CD14-positive monocyte (primary cell): ENCODE data around the gene PIM3. TPM values are rescaled to one million over a fixed set of nuclear protein-coding genes. Genes with fewer than 3 reads are reported as not detected.

Source experiments
- DNase-seq, 3 donors: peaks; one replicate each; pipeline ENCODE4 v3.0.0-alpha.2; 2011 to 2022
- H2AFZ ChIP-seq: 2 replicates; pipeline ENCODE4 v1.6.0; 2012; ENCODE audit warnings: mild to moderate bottlenecking, low read depth, low read length, inconsistent platforms; ENCODE audit not compliant: insufficient read depth, poor library complexity, severe bottlenecking
- H3K27ac ChIP-seq, 2 donors: 1 replicate in 1 of 2; 2 replicates in 1 of 2; pipeline ENCODE4 v1.5.1; 2012 to 2013; ENCODE audit warnings: low read length in 2 of 2, control low read depth in 1 of 2, inconsistent platforms in 1 of 2, low read depth in 1 of 2, mild to moderate bottlenecking in 1 of 2
- H3K27me3 ChIP-seq, 2 donors: one replicate each; pipeline versions ENCODE4 v1.6.0 to v1.6.1; 2011 to 2013; ENCODE audit warnings: low read length in 2 of 2; ENCODE audit not compliant: control insufficient read depth in 2 of 2, insufficient read depth in 2 of 2
- H3K36me3 ChIP-seq, 2 donors: replicated peaks in 1 of 2; 1 replicate in 1 of 2; 2 replicates in 1 of 2; pipeline versions ENCODE4 v1.5.1 to v1.6.1; 2012 to 2013; ENCODE audit warnings: low read length in 2 of 2, control low read depth in 1 of 2, inconsistent platforms in 1 of 2, mild to moderate bottlenecking in 1 of 2; ENCODE audit not compliant: insufficient read depth in 2 of 2, control insufficient read depth in 1 of 2
- H3K4me1 ChIP-seq, 2 donors: 1 replicate in 1 of 2; 2 replicates in 1 of 2; pipeline versions ENCODE4 v1.5.1 to v1.6.1; 2012 to 2013; ENCODE audit warnings: low read length in 2 of 2, control low read depth in 1 of 2, inconsistent platforms in 1 of 2, mild to moderate bottlenecking in 1 of 2, moderate library complexity in 1 of 2; ENCODE audit not compliant: insufficient read depth in 2 of 2, control insufficient read depth in 1 of 2
- H3K4me2 ChIP-seq: replicated peaks from 2 replicates; pipeline ENCODE3; 2012; ENCODE audit warnings: low read length, moderate library complexity, mild to moderate bottlenecking; ENCODE audit not compliant: poor library complexity, severe bottlenecking; ENCODE audit errors: extremely low read depth
- H3K4me3 ChIP-seq, 3 experiments: fragments of 200-600 bp in 1 of 3; sonication (generic) in 1 of 3; replicated peaks in 1 of 3; 1 replicate in 2 of 3; 2 replicates in 1 of 3; pipeline ENCODE4 v1.5.1; 2011 to 2013; ENCODE audit warnings: low read length in 3 of 3, mild to moderate bottlenecking in 3 of 3, control low read depth in 2 of 3, low read depth in 2 of 3, inconsistent platforms in 1 of 3, moderate library complexity in 1 of 3
- H3K79me2 ChIP-seq: 2 replicates; pipeline ENCODE4 v1.6.0; 2012; ENCODE audit warnings: mild to moderate bottlenecking, control low read depth, inconsistent platforms, low read length, moderate library complexity; ENCODE audit not compliant: insufficient read depth
- H3K9ac ChIP-seq: 2 replicates; pipeline ENCODE4 v1.6.0; 2017; ENCODE audit warnings: low read length, mild to moderate bottlenecking; ENCODE audit not compliant: insufficient read depth, poor library complexity, severe bottlenecking
- H3K9me3 ChIP-seq, 2 donors: replicated peaks in 1 of 2; 1 replicate in 1 of 2; 2 replicates in 1 of 2; pipeline versions ENCODE4 v1.5.1 to v1.6.1; 2012 to 2013; ENCODE audit warnings: low read length in 2 of 2, control low read depth in 1 of 2; ENCODE audit not compliant: control insufficient read depth in 1 of 2, insufficient read depth in 1 of 2
- H4K20me1 ChIP-seq: 2 replicates; pipeline ENCODE4 v1.6.0; 2012; ENCODE audit warnings: mild to moderate bottlenecking, low read length, control low read depth, moderate library complexity; ENCODE audit not compliant: insufficient read depth
- H3K27ac Mint-ChIP-seq, 7 donors: one replicate each; pipeline ENCODE4 v1.8.0; 2020; ENCODE audit warnings: mild to moderate bottlenecking in 7 of 7, mixed read lengths in 7 of 7, moderate library complexity in 6 of 7, inconsistent platforms in 2 of 7
- H3K27me3 Mint-ChIP-seq, 3 donors: one replicate each; pipeline ENCODE4 v1.8.0; 2021 to 2022; ENCODE audit warnings: low read depth in 3 of 3, mild to moderate bottlenecking in 3 of 3, mixed read lengths in 3 of 3, moderate library complexity in 3 of 3, inconsistent platforms in 1 of 3
- H3K36me3 Mint-ChIP-seq, 2 donors: one replicate each; pipeline ENCODE4 v1.8.0; 2020; ENCODE audit warnings: mixed read lengths in 2 of 2, inconsistent platforms in 1 of 2, mild to moderate bottlenecking in 1 of 2
- H3K4me1 Mint-ChIP-seq: one replicate; pipeline ENCODE4 v1.8.0; 2020; ENCODE audit warnings: mild to moderate bottlenecking, mixed read lengths
- H3K4me3 Mint-ChIP-seq, 2 donors: one replicate each; pipeline ENCODE4 v1.8.0; 2020; ENCODE audit warnings: mild to moderate bottlenecking in 2 of 2, mixed read lengths in 2 of 2, moderate library complexity in 1 of 2
- H3K9me3 Mint-ChIP-seq, 7 donors: one replicate each; pipeline ENCODE4 v1.8.0; 2020 to 2022; ENCODE audit warnings: mixed read lengths in 7 of 7, mild to moderate bottlenecking in 6 of 7, moderate library complexity in 6 of 7, inconsistent platforms in 2 of 7
- CTCF ChIP-seq: fragments of 200-600 bp; IDR thresholded peaks from one replicate; pipeline ENCODE4 v1.8.0; 2022; ENCODE audit warnings: antibody characterized with exemption, mild to moderate bottlenecking
- WGBS: methylation state at CpG from one replicate; pipeline ENCODE4 v1.1.5; 2013; ENCODE audit warnings: missing lambda C conversion rate; ENCODE audit not compliant: insufficient coverage; 5-methylcytosine and 5-hydroxymethylcytosine counted together
- intact Hi-C, 2 donors: fragments of 100-400 bp; cut with micrococcal nuclease; formaldehyde crosslinking; loops; one replicate each; pipeline versions ENCODE4 v1.15.0 to v1.15.1; 2023
- polyA plus RNA-seq, 3 donors: library from polyadenylated mRNA; depleted of rRNA in 1 of 3; unstranded in 2 of 3; stranded (reverse) in 1 of 3; fragments of 300-500 nt in 2 of 3; fragments of >200 nt in 1 of 3; fragmentation: Illumina TruSeq in 2 of 3; gene quantifications; 1 replicate in 2 of 3; 2 replicates in 1 of 3; pipeline ENCODE4 v1.2.3, GENCODE V29; 2012 to 2021

PIM3 gene
- polyA plus RNA-seq, 3 donors, result 38.8 to 135 (median 40.4) TPM

GRCh38 chr22:49935561-49935960, 25.0 kb upstream of the PIM3 start:
- no CpG with 5 or more reads among the region's 16 CpGs for WGBS

More at GRCh38 chr22:49935561-49935960, 25.0 kb upstream of the PIM3 start:
- Histone ChIP-seq H4K20me1 (peaks cover 3% of the 10 kb centered on the region), H3K9me3 (no peaks in the 10 kb centered on the region), H3K79me2 (peaks cover 6% of the 10 kb centered on the region), H3K27ac (peak overlapping the region; percentile 92 to 99), H3K9ac (no peak overlapping the region), H2AFZ (no peak overlapping the region), H3K4me2 (peak overlapping the region; percentile 78), H3K27me3 (no peaks in the 10 kb centered on the region), H3K4me3 (no peak overlapping the region), H3K4me1 (peaks cover 46 to 50% of the 10 kb centered on the region in 2 donors), H3K36me3 (no peaks in the 10 kb centered on the region)
- H3K27me3 Mint-ChIP-seq, result peaks cover 0 to 6% (median 5%) of the 10 kb centered on the region in 3 donors
- DNase-seq, result peak; percentile 34 to 59 (median 42)
- intact Hi-C loops, result loop anchor here (2.0 to 10.0 kb wide), 2 partner anchors 35 to 599 kb away; partner anchors contain the start of gene TYMP (in 1 of the 2)
- peaks cover 35% of the 10 kb centered on the region for H3K4me1 Mint-ChIP-seq
- peak overlapping the region in 1 of 2 donors; percentile 26 for H3K4me3 Mint-ChIP-seq
- H3K36me3 Mint-ChIP-seq, result peaks cover 2 to 5% of the 10 kb centered on the region in 2 donors
- H3K9me3 Mint-ChIP-seq, result peaks cover 0 to 3% (median 0%) of the 10 kb centered on the region in 7 donors
- no peak for TF ChIP-seq CTCF
- H3K27ac Mint-ChIP-seq, result peak overlapping the region in 5 of 7 donors; percentile 63 to 89 (median 84)
